RCC 7860 (cell line): Measurements from ENCODE around the gene ATRX.
"Not testable (repeated sequence)": the region's sequence is repeated elsewhere in the genome, so short reads cannot be mapped to it uniquely, and the experiment has no call there.

Source experiments
- DNase-seq: peaks from one replicate; pipeline ENCODE4 v3.0.0-alpha.2; 2015; ENCODE audit warnings: low spot score
- FAIRE-seq: peaks from 2 replicates; lab custom pipeline; 2012; peaks lifted over from hg19 to GRCh38; lab: Jason Lieb, UNC

ATRX gene, protein sequence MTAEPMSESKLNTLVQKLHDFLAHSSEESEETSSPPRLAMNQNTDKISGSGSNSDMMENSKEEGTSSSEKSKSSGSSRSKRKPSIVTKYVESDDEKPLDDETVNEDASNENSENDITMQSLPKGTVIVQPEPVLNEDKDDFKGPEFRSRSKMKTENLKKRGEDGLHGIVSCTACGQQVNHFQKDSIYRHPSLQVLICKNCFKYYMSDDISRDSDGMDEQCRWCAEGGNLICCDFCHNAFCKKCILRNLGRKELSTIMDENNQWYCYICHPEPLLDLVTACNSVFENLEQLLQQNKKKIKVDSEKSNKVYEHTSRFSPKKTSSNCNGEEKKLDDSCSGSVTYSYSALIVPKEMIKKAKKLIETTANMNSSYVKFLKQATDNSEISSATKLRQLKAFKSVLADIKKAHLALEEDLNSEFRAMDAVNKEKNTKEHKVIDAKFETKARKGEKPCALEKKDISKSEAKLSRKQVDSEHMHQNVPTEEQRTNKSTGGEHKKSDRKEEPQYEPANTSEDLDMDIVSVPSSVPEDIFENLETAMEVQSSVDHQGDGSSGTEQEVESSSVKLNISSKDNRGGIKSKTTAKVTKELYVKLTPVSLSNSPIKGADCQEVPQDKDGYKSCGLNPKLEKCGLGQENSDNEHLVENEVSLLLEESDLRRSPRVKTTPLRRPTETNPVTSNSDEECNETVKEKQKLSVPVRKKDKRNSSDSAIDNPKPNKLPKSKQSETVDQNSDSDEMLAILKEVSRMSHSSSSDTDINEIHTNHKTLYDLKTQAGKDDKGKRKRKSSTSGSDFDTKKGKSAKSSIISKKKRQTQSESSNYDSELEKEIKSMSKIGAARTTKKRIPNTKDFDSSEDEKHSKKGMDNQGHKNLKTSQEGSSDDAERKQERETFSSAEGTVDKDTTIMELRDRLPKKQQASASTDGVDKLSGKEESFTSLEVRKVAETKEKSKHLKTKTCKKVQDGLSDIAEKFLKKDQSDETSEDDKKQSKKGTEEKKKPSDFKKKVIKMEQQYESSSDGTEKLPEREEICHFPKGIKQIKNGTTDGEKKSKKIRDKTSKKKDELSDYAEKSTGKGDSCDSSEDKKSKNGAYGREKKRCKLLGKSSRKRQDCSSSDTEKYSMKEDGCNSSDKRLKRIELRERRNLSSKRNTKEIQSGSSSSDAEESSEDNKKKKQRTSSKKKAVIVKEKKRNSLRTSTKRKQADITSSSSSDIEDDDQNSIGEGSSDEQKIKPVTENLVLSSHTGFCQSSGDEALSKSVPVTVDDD (N-terminal part only)

DNA sequence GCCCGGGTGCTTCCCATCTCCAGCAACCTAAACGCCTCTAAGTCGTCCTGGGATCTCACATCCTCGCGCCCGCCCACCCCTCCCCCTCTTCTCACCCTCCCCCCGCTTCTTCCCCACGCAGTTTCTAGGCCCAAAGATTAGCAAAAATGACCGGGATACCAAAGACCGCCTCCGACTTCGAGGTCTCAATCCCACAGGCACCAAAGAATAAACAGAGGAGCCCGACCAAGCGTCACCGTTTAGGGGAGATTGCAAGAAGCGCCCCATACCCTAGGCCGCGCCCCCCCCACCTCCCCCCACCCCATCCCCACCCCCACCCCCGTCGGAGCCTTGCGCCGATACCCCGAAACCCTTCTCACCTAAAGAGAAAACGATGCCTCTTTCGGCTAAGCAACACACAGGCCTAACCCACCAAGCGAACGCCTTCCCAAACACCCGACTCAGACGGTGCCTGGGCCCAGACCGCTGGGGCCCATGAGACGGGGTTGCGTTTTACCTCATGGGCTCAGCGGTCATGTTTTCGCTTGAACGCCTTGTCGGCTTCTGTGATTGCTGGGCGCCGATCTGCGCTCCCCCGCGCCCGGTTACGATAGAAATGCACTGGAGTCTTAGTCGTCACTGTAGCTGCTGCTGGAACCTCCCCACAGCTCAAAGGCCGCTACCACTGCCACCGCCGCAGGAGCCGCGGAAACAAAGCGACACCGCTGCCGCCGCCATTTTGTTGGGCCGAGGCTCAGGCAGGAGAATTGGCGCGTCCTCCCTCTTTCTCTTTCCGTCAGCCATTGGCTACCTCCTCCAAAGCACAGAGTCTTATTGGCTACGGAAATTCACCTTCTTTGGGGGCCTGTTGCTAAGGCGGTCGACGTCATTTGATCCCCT lies at the start of gene ATRX:
TSS of gene ATRX (minus strand) at position 731 of the 879 bp plus-strand sequence. CDS start at position 516, 215 bp downstream.
- FAIRE-seq (peak; percentile 63), DNase-seq (peak; percentile 70)

DNA sequence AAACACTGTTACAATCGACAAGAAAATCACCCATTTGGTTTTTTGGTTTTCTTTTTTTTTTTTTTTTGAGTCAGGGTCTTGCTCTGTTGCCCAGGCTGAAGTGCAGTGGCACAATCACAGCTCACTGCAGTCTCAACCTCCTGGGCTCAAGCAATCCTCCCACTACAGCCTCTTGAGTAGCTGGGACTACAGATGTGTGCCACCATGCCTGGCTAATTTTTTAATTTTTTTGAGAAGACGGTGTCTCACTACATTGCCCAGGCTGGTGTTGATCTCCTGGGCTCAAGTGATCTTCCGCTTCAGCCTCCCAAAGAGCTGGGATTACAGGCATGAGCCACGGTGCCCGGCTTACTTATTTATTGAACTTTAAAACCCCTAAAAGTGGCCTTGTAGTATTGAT lies 45.5 kb upstream of the ATRX start:
- not testable (repeated sequence) for FAIRE-seq, DNase-seq

DNA sequence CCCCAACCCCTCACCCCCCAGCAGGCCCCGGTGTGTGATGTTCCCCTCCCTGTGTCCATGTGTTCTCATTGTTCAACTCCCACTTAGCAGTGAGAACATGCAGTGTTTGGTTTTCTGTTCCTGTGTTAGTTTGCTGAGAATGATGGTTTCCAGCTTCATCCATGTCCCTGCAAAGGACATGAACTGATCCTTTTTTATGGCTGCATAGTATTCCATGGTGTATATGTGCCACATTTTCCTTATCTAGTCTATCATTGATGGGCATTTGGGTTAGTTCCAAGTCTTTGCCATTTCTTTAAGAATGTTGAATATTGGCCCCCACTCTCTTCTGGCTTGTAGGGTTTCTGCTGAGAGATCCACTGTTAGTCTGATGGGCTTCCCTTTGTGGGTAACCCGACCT lies 36.0 kb upstream of the ATRX start:
- FAIRE-seq, DNase-seq: not testable (repeated sequence)

DNA sequence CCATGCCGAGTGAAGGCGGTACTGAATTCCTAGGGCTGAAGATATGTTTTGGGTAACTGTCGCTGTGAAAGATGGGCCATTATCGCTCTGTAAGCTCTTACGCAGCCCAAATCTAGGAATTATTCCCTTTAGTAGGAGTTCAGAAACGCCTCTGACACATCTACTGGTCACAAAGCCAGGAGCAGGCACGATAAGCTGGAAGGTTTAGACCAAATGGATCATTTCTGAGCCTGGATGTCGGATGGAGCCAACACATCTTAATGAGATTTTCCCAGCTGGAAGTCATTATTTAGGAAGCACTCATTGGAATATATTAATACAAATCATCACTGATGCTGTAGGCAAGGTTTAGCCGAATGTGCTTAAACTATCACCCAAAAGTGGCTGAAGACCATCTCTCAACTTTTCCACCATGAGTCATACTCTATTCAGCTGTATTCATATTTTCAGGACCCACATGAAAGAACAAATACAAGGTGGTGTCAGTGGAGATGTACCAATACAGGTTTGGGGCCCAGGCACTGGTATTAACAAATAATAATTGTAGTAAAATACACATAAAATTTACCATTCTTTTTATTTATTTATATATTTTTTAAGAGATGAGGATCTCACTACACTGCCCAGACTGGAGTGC lies 34.2 kb upstream of the ATRX start:
- FAIRE-seq (no peak), DNase-seq (no peak)

DNA sequence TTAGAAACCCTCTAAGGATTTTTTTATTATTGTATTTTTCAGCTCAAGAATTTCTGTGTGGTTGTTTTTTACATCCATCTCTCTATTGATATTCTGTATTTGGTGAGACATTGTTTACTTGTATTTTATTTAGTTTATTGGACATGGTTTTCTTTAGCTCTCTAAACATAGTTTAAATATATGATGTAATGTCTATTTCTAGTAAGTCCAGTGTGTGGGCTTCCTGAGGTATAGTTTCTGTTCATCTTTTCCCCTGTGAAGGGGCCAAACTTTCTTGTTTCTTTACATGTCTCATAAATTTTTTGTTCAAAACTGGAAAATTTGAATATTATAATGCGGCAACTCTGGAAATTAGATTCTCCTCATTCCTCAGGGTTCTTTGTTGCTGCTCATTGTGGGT lies 28.2 kb upstream of the ATRX start:
- FAIRE-seq, result no peak
- DNase-seq, result no peak

DNA sequence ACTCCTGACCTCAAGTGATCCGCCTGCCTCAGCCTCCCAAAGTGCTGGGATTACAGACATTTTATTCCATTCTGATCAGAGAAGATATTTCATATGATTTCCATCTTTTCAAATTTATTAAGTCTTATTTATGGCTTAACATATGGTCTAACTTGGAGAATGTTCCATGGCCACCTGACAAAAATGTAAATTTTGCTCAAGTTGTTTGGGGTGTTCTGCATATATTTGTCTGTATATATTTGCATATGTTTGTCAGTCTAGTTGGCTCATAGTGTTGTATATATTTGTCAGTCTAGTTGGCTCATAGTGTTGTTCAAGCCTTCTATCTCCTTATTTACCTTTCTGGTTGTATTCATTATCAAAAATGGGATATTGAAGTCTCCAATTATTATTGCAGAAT lies 16.2 kb upstream of the ATRX start:
- DNase-seq (no peak), FAIRE-seq (no peak)

DNA sequence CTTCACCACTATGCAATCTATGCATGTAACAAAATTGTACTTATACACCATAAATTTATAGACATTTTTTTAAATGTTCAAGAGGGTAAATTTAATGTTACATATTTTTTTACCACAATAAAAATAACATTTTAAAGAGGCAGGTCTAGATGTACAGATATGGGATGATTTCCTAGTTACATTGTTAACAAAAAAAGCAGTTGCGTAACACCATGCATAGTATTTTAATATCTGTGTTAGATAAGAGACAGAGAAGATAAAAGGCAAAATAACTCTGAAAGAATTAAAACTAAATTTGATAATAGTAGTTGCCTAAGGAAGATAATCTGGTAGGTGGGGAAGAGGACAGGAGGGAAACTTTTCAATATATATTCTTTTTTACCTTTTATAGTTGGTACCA lies 9.1 kb upstream of the ATRX start:
- DNase-seq (no peak), FAIRE-seq (no peak)

DNA sequence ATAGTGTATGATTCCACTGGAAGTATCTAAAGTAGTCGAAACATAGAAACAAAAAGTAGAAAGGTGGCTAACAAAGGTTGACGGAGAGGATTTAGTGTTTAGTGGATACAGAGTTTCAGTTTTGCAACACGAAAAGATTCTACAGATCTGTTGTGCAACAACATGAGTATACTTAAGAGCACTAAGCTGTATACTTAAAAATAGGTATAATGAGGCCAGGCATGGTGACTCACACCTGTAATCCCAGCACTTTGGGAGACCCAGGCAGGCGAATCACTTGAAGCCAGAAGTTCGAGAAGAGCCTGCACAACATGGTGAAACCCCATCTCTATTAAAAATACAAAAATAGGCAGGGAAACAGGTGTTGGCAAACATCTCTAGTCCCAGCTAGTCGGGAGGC lies 7.9 kb upstream of the ATRX start:
- FAIRE-seq (no peak), DNase-seq (no peak)

DNA sequence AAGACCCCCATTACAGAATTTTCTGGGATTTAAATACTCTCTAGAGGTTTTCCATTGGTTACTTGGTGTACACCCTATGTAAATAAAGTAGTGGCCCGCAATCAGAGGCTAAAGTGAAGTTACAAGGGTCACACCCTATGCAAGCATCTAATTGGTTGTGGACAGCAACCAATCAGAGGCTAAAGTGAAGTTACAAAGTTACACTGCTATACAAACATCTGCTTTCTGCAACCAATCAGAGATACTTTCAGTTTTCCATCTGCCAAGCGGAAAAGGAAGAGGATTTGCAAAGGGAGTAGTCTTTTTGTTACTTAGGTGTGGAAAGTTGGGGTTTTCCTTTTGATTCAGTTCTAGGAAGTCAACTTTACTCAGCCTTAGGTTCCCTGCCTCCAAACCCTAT lies 2.0 kb upstream of the ATRX start:
- DNase-seq (no peak), FAIRE-seq (no peak)

DNA sequence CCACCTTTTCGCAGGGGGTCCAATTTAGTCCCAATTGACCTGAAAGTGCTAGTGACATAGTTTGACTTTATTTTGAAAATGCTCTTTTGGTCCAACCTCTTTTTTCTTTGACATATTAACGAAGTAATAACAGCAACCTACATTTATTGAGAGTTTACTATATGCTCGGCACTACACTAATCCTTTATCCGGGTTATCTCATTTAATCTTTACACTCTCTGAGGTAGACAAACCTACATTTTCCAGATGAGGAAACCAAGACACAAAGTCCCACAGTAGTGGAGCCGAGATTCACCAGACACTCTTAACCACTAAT lies 307 bp upstream of the ATRX start:
- DNase-seq, result no peak
- no peak for FAIRE-seq

DNA sequence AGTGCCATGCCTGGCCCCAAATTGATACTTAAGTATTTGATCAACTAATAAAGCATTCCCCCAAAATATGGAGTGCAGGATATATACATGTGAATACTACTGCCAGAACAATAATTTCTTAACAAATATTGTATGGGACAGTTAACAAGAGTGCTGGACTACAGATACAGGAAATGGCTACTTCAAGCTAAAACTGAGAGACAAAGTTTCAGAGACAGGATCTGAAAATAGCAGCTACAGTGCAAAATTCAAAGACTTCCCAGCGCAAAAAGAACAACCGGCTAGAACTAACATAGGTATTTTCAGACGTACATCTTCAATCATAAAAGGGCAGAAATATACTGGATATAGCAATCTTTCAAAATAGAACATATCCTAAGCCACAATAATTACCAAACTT lies 6.3 kb downstream of the ATRX start:
- FAIRE-seq, result no peak
- no peak for DNase-seq

DNA sequence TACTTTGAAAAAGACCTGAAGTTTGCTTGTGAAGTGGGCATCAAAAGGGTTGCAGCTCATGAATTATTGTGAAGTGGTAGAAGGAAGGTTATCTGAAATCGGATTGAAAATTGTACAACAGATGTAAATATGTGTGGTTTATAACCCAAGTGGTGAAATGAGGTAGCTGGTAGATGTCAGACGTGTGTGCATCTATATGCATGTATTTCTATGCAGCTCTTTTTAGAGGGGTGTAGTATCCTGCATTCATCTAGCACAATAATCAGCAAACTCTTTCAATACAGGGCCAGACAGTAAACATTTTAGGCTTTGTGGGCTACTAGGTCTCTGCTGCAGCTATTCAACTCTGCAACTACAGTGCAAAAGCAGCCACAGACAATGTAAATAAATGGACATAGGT lies 9.4 kb downstream of the ATRX start:
- DNase-seq (no peak), FAIRE-seq (no peak)

DNA sequence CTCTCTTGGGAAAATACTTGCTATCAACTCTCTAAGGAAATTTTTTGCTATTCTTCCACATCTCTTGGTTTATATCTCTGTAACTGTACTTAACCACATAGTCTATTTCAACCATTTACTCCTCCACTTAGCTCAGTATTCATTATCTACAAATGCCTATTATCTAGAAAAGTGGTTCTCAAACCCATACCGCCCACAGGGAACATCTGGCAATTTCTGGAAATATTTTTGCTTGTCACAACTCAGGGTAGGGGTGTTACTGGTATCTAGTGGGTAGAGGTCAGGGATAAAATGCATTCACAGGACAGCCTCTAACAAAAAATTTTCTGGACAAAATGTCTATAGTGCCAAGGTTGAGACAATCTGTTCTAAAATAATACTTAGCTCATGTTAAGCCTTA lies 14.4 kb downstream of the ATRX start:
- no peak for FAIRE-seq
- DNase-seq, result no peak

DNA sequence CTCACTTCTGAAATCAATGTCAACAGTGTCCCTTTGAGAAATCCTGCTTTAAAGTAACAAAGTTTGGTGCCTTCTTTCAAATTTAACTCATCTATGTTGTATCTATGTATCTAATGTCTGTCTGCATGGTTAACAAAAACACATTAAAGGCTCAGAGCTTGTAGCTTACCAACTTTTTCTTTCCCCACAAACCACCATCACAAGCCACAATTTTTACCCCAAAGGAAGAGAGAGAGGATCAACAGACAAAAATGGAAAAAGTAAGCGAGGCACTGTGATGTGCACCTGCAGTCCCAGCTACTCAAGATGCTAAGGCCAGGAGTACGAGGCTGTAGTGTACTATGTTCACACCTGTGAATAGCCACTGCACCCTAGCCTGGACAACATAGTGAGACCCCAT lies 17.2 kb downstream of the ATRX start:
- FAIRE-seq (no peak), DNase-seq (no peak)

DNA sequence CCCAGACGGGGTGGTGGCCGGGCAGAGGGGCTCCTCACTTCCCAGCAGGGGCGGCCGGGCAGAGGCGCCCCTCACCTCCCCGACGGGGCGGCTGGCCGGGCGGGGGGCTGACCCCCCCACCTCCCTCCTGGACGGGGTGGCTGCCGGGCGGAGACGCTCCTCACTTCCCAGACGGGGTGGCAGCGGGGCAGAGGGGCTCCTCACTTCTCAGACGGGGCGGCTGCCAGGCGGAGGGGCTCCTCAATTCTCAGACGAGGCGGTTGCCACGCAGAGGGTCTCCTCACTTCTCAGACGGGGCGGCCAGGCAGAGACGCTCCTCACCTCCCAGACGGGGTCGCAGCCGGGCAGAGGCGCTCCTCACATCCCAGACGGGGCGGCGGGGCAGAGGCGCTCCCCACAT lies 19.8 kb downstream of the ATRX start:
- FAIRE-seq, DNase-seq: not testable (repeated sequence)

DNA sequence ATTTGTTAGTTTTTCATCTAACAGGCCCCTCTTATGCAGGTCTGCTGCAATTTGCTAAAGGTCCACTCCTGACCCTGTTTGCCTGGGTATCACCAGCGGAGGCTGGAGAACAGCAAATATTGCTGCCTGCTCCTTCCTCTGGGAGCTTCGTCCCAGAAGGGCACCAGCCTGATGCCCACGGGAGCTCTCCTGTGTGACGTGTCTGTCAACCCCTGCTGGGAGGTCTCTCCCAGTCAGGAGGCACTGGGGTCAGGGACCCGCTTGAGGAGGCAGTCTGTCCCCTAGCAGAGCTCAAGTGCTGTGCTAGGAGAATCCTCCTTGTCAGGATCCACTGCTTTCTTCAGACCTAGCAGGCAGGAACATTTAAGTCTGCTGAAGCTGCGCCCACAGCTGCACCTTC lies 30.5 kb downstream of the ATRX start:
- FAIRE-seq (no peak), DNase-seq (no peak)

DNA sequence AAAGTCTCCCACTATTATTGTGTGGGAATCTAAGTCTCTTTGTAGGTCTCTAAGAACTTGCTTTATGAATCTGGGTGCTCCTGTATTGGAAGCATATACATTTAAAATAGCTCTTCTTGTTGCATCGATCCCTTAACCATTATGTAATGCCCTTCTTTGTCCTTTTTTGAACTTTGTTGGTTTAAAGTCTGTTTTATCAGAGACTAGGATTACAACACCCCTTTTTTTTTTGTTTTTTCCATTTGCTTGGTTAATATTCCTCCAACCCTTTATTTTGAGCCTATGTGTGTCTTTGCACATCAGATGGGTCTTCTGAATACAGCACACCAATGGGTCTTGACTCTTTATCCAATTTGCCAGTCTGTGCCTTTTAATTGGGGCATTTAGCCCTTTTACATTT lies 32.1 kb downstream of the ATRX start:
- not testable (repeated sequence) for DNase-seq, FAIRE-seq

DNA sequence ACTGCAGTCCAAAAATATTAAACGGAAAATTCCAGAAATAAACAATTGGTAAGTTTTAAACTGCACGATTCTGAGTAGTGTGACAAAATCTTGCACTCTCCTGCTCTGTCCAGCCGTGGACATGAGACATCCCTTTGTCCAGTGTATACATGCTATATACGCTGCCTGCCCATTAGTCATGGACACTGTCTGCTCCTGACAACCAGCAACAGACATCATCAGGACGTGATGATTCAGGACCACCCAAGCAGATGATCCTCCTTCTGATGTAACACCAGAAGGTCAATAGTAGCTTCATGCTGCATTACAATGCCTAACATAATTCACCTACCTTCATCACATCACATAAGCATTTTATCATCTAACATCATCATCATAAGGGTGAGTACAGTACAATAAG lies 36.3 kb downstream of the ATRX start:
- FAIRE-seq (no peak), DNase-seq (peak; percentile 41)

DNA sequence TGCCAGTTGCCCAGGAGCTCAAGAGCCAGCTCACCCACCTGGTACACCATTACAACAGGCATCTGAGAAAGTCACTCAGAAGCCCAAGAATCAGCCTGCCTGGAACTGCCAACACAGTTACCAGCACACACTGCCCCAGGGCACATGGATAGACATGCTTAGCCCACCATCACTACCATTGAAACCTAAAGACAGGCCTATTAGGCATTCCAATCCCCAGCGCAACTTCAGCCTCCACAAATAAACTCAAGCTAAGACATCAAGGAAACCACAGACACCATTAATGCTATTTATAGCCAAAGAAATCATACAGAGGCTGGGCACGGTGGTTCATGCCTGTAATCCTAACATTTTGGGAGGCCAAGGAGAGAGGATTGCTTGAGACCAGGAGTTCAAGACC lies 42.3 kb downstream of the ATRX start:
- DNase-seq, result no peak
- FAIRE-seq, result no peak
